Panc1 (cell line): ENCODE data around the gene AMER2. TPM values are rescaled to one million over a fixed set of nuclear protein-coding genes. Genes with fewer than 3 reads are reported as not detected.

Source experiments
- ATAC-seq: fragments of 200-7000 bp; cut with Tn5 transposase; 2 replicates; pipeline ENCODE4 v1.9.1; 2020; ENCODE audit warnings: mild to moderate bottlenecking, moderate library complexity
- BruUV-seq: library from RNA; stranded (reverse); fragments of 400-500 nt; replicated peaks from 2 replicates; lab custom pipeline; 2021; lab: Mats Ljungman, UMichigan
- CTCF ChIA-PET: fragments of 300-600 bp; sonication (Branson Sonifier 250); formaldehyde crosslinking; loops from one replicate; lab custom pipeline; 2022; ENCODE audit warnings: antibody characterized with exemption; lab: Charles Lee
- POLR2A ChIA-PET: fragments of 300-600 bp; sonication (Branson Sonifier 250); formaldehyde crosslinking; loops from one replicate; lab custom pipeline; 2022; ENCODE audit warnings: antibody characterized with exemption; lab: Charles Lee
- DNase-seq: peaks from one replicate; pipeline ENCODE4 v3.0.0-alpha.2; 2010; ENCODE audit warnings: low read depth, low spot score
- H3K27ac ChIP-seq: 2 replicates; pipeline ENCODE4 v1.5.1; 2011; ENCODE audit warnings: mild to moderate bottlenecking, low read length, inconsistent platforms
- H3K27me3 ChIP-seq: fragments of 200-500 bp; sonication (Bioruptor generic); 2 replicates; pipeline ENCODE4 v1.6.0; 2014; ENCODE audit warnings: low read length, inconsistent platforms; ENCODE audit not compliant: control insufficient read depth, insufficient read depth
- H3K36me3 ChIP-seq: fragments of 200-500 bp; sonication (Bioruptor generic); 2 replicates; pipeline ENCODE4 v1.5.1; 2014; ENCODE audit warnings: inconsistent platforms, mild to moderate bottlenecking, low read length, moderate library complexity; ENCODE audit not compliant: control insufficient read depth, insufficient read depth
- H3K4me1 ChIP-seq: 2 replicates; pipeline ENCODE4 v1.5.1; 2011; ENCODE audit warnings: inconsistent platforms, mild to moderate bottlenecking, low read length, moderate library complexity; ENCODE audit not compliant: control insufficient read depth, insufficient read depth
- H3K4me3 ChIP-seq, 2 experiments: 2 replicates each; pipeline ENCODE4 v1.5.1; 2011 to 2012; ENCODE audit warnings: low read depth in 2 of 2, low read length in 2 of 2, mild to moderate bottlenecking in 2 of 2, inconsistent platforms in 1 of 2, moderate library complexity in 1 of 2
- H3K9me3 ChIP-seq: fragments of 200-500 bp; sonication (Bioruptor generic); 2 replicates; pipeline ENCODE4 v1.5.1; 2014; ENCODE audit warnings: low read depth, mild to moderate bottlenecking, inconsistent platforms, low read length, moderate library complexity; ENCODE audit not compliant: control insufficient read depth, insufficient read depth
- CTCF ChIP-seq: fragments of 450-650 bp; IDR thresholded peaks from 2 replicates; pipeline ENCODE4 v1.5.1; 2017; ENCODE audit warnings: mild to moderate bottlenecking
- POLR2AphosphoS5 ChIP-seq: IDR thresholded peaks from 2 replicates; pipeline ENCODE4 v1.6.1; 2012; ENCODE audit warnings: mild to moderate bottlenecking, low read depth, low read length, moderate library complexity
- REST ChIP-seq, 2 experiments: IDR thresholded peaks; 2 replicates each; pipeline ENCODE4 v1.6.1; 2011 to 2012; ENCODE audit warnings: low read depth in 2 of 2, control low read depth in 1 of 2, low read length in 1 of 2, mild to moderate bottlenecking in 1 of 2, moderate library complexity in 1 of 2; ENCODE audit not compliant: insufficient read depth in 1 of 2
- SIN3A ChIP-seq: IDR thresholded peaks from 2 replicates; pipeline ENCODE4 v1.6.1; 2012; ENCODE audit warnings: low read depth, mild to moderate bottlenecking, low read length, moderate library complexity, borderline replicate concordance; ENCODE audit not compliant: insufficient read depth
- TCF7L2 ChIP-seq: IDR thresholded peaks from 2 replicates; pipeline ENCODE4 v1.6.1; 2011; ENCODE audit warnings: mild to moderate bottlenecking, low read depth, low read length, inconsistent platforms
- in situ Hi-C: cut with HindIII; loops from 2 replicates; pipeline ENCODE4 v1.10.0; 2016; ENCODE audit warnings: low sequenced_read_pairs, low pct_unique_long_range_greater_than_20kb
- intact Hi-C: fragments of 100-400 bp; cut with micrococcal nuclease; formaldehyde crosslinking; loops from one replicate; pipeline ENCODE4 v1.10.0; 2022; ENCODE audit not compliant: unreplicated experiment
- total RNA-seq: library from RNA; stranded (reverse); gene quantifications from one replicate; pipeline ENCODE4 v1.2.1, GENCODE V29; 2021; ENCODE audit not compliant: unreplicated experiment

AMER2 gene
- total RNA-seq, 1 experiment from 2014 or later: not detected

- no peak overlapping the region for H3K27ac ChIP-seq
- TF ChIP-seq REST (IDR thresholded peaks at IDR 0.05; ENCODE audit: insufficient read depth in 1 of 2, low read depth in 2 of 2, low read length in 1 of 2): no peak
- TF ChIP-seq POLR2AphosphoS5: no peak
- no TSS peak for BruUV-seq
- no peaks in the 10 kb centered on the region for H3K9me3 ChIP-seq
- in situ Hi-C loops: no loop called here
- CTCF ChIA-PET: no interaction called here
- H3K4me3 ChIP-seq: no peak overlapping the region
- no peaks in the 10 kb centered on the region for H3K4me1 ChIP-seq
- no peak for DNase-seq
- H3K27me3 ChIP-seq: no peaks in the 10 kb centered on the region
- intact Hi-C loops: no loop called here
- no peaks in the 10 kb centered on the region for H3K36me3 ChIP-seq
- no peak for ATAC-seq
- POLR2A ChIA-PET: no interaction called here
Observed at GRCh38 chr13:25196971-25197370, 24.9 kb upstream of the AMER2 start.

- no peak overlapping the region for H3K27ac ChIP-seq
- CTCF ChIA-PET: no interaction called here
Observed at GRCh38 chr13:25192936-25193335, 20.8 kb upstream of the AMER2 start.

More at GRCh38 chr13:25192936-25193335, 20.8 kb upstream of the AMER2 start:
- no peaks in the 10 kb centered on the region for H3K27me3 ChIP-seq
- no peaks in the 10 kb centered on the region for H3K36me3 ChIP-seq
- intact Hi-C loops: no loop called here
- POLR2A ChIA-PET: no interaction called here
- H3K4me3 ChIP-seq: no peak overlapping the region
- in situ Hi-C loops: no loop called here
- H3K4me1 ChIP-seq: no peaks in the 10 kb centered on the region
- BruUV-seq: no TSS peak
- ATAC-seq (no peak), DNase-seq (no peak)
- H3K9me3 ChIP-seq: no peaks in the 10 kb centered on the region
- TF ChIP-seq POLR2AphosphoS5 (no peak), SIN3A (no peak), REST (IDR thresholded peaks at IDR 0.05; ENCODE audit: insufficient read depth in 1 of 2, low read depth in 2 of 2, low read length in 1 of 2) (no peak), TCF7L2 (no peak), CTCF (no peak)
